ENCODE data around the gene LRP6. TPM values are rescaled to one million over a fixed set of nuclear protein-coding genes. Genes with fewer than 3 reads are reported as not detected.

The LRP6 gene
- total and polyA plus RNA-seq, 7 donors, result 2.9 to 31.5 (median 16.6) TPM

- ATAC-seq (no peak), DNase-seq (no peak)
- no peak overlapping the region for H3K4me3 ChIP-seq
- 85 to 90% (median 89%) methylated on average over 2 of the region's 2 CpGs for WGBS, 3 donors
- H3K27me3 ChIP-seq (ENCODE audit: insufficient read depth in 3 of 3, low read length in 2 of 3), result no peaks in the 10 kb centered on the region
- H3K4me1 ChIP-seq, result peaks cover 23% of the 10 kb centered on the region
- intact Hi-C loops (cut with DNase I), result no loop called here
- H3K9me3 ChIP-seq, result no peaks in the 10 kb centered on the region
- H3K27ac ChIP-seq, result no peak overlapping the region
- no peaks in the 10 kb centered on the region for H3K36me3 ChIP-seq (ENCODE audit: insufficient read depth in 1 of 2, low read depth in 1 of 2)
- no peak for TF ChIP-seq CTCF (IDR thresholded peaks at IDR 0.05)
Observed at GRCh38 chr12:12254553-12254952, 12.3 kb downstream of the LRP6 start.

GRCh38 chr12:12249216-12250050 lies 17.4 kb downstream of the LRP6 start:
- Histone ChIP-seq H3K4me1 (peaks cover 9% of the 10 kb centered on the region), H3K36me3 (ENCODE audit: insufficient read depth in 1 of 2, low read depth in 1 of 2) (no peaks in the 10 kb centered on the region), H3K4me3 (no peak overlapping the region), H3K27me3 (ENCODE audit: insufficient read depth in 3 of 3, low read length in 2 of 3) (no peaks in the 10 kb centered on the region), H3K27ac (no peak overlapping the region), H3K9me3 (no peaks in the 10 kb centered on the region)
- ATAC-seq, result no peak
- DNase-seq, result no peak
- 93 to 99% (median 96%) methylated on average over 4 of the region's 4 CpGs for WGBS, 3 donors
- intact Hi-C loops (cut with DNase I), result no loop called here
- no peak for TF ChIP-seq CTCF (IDR thresholded peaks at IDR 0.05)

- intact Hi-C loops (cut with DNase I), result no loop called here
- no peak for ATAC-seq
- H3K9me3 ChIP-seq, result no peaks in the 10 kb centered on the region
Observed at GRCh38 chr12:12247584-12247983, 19.3 kb downstream of the LRP6 start.

GRCh38 chr12:12244341-12244740 lies 22.5 kb downstream of the LRP6 start:
- ATAC-seq (no peak), DNase-seq (no peak)
- no peak overlapping the region for H3K4me3 ChIP-seq
- TF ChIP-seq CTCF (IDR thresholded peaks at IDR 0.05), result no peak
- H3K9me3 ChIP-seq, result no peaks in the 10 kb centered on the region
- peaks cover 0 to 9% of the 10 kb centered on the region in 2 donors for H3K36me3 ChIP-seq (ENCODE audit: insufficient read depth in 1 of 2, low read depth in 1 of 2)
- intact Hi-C loops (cut with DNase I), result no loop called here
- H3K27me3 ChIP-seq (ENCODE audit: insufficient read depth in 3 of 3, low read length in 2 of 3), result no peaks in the 10 kb centered on the region
- whole genome bisulfite sequencing, 3 donors, result 87 to 94% (median 90%) methylated on average over 12 of the region's 12 CpGs
- H3K27ac ChIP-seq, result no peak overlapping the region
- peaks cover 7% of the 10 kb centered on the region for H3K4me1 ChIP-seq

More at GRCh38 chr12:12247584-12247983, 19.3 kb downstream of the LRP6 start:
- Histone ChIP-seq H3K4me1 (peaks cover 4% of the 10 kb centered on the region), H3K36me3 (ENCODE audit: insufficient read depth in 1 of 2, low read depth in 1 of 2) (peaks cover 0 to 9% of the 10 kb centered on the region in 2 donors), H3K27me3 (ENCODE audit: insufficient read depth in 3 of 3, low read length in 2 of 3) (no peaks in the 10 kb centered on the region), H3K27ac (no peak overlapping the region), H3K4me3 (no peak overlapping the region)
- TF ChIP-seq CTCF (IDR thresholded peaks at IDR 0.05), result no peak
- no peak for DNase-seq

All from psoas muscle (tissue), 8 donors.